HG03280 (cell line): ENCODE measurements around the gene TRIM14.

Experiments
- ATAC-seq: cut with Tn5 transposase; IDR thresholded peaks from one replicate; pipeline ENCODE4 v1.9.1; 2021; ENCODE audit warnings: mild to moderate bottlenecking, moderate library complexity; ENCODE audit not compliant: unreplicated experiment

Gene TRIM14, protein sequence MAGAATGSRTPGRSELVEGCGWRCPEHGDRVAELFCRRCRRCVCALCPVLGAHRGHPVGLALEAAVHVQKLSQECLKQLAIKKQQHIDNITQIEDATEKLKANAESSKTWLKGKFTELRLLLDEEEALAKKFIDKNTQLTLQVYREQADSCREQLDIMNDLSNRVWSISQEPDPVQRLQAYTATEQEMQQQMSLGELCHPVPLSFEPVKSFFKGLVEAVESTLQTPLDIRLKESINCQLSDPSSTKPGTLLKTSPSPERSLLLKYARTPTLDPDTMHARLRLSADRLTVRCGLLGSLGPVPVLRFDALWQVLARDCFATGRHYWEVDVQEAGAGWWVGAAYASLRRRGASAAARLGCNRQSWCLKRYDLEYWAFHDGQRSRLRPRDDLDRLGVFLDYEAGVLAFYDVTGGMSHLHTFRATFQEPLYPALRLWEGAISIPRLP

GRCh38 chr9:98118640-98119601, at the start of gene TRIM14:
TSS of gene TRIM14 (minus strand) at chr9:98119222. CDS start at chr9:98119188, 34 bp downstream.
- ATAC-seq, result peak; percentile 59

DNA sequence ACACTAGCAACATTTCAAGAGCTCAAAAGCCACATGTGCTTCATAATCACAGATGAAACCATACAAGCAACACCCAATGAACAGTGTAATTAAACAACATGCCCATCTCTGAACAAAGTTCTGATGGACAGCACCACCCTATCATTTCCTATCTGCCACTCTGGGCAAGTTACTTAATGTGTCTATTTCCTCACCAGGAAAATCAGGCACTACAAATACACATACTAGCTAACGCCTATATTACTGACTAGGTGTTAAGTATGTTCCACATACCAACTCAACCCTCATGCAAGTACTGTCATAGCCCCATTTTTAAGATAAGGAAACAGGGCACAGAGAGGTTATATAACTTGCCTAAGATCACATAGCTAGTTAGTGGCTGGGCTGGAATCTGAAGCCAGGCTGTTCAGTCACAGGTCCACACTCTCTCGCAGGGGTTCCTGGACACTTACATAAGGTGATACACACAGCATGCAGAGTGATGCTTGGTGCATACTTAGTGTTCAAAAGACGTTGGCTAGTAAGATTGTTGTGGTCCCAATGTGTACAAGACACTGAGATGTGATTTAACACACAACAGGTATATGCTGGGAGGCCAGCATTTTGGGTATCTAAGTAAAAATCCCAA, 49.2 kb upstream of the TRIM14 start:
- ATAC-seq, result no peak

- ATAC-seq, result no peak
Observed at GRCh38 chr9:98164912-98165311, 45.9 kb upstream of the TRIM14 start.

DNA sequence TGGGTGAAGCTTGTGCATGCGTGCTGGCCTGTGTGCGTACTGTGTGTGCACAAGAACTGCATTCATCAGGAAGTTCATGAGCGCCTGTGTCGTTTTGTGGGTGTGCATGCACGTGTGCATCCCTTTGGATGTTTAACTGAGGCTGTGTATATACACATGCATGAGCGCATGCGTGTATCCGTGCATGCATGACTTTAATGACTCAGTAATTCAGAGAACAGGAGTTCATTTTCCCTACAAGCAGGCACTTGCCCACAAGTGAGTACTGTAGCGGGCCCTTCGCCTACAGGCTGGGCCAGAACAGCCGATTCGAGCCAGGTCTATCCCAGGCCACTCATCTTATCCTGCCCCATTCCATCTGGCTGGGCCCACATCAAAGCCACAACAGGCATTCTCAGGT, 43.6 kb upstream of the TRIM14 start:
- no peak for ATAC-seq

- no peak for ATAC-seq
Observed at GRCh38 chr9:98161851-98162250, 42.8 kb upstream of the TRIM14 start.

GRCh38 chr9:98159790-98160189, 40.8 kb upstream of the TRIM14 start:
- ATAC-seq, result no peak

- ATAC-seq, result no peak
Observed at GRCh38 chr9:98159301-98159700, 40.3 kb upstream of the TRIM14 start.

GRCh38 chr9:98158071-98158831, 39.2 kb upstream of the TRIM14 start:
- no peak for ATAC-seq

GRCh38 chr9:98157372-98157771, 38.4 kb upstream of the TRIM14 start:
- ATAC-seq, result no peak

DNA sequence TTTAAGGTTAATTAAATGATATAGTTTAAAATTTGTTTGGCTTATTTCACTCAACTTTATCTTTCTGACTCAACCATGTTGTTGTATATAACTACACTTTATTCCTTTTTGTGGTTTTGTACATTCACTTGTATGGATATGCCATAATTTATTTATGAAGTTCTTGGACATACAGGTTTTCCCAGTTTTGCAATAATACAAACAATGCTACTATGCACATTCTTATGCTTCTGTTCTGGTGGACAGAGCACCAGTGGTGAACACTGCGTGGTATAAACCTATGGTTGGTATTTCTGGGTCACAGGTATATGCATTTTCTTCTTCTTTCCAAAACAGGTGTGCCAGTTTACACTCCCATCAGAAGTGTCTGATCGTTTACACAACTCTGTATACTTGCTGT, 35.7 kb upstream of the TRIM14 start:
- ATAC-seq, result no peak

- ATAC-seq, result no peak
Observed at GRCh38 chr9:98152526-98152925, 33.5 kb upstream of the TRIM14 start.

DNA sequence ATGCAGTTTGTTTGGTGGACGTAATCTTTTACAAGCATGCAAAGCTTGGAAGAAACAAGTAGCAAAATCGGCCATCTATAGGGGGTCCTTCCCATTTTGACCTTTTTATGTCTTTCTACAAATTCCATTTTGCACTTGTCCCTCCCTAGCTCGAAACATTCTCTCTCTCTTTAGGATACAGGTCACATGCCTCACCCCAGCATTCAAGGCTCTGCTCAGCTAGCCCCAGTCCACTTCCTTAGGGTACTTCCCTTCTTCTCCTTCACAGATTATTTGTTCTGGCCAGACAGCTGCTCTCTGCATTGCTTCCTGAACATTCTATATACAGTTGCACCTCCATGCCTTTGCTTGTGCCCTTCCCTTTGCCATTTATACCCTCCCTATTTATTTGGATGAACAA, 31.7 kb upstream of the TRIM14 start:
- no peak for ATAC-seq

GRCh38 chr9:98150164-98150563, 31.1 kb upstream of the TRIM14 start:
- ATAC-seq, result no peak

GRCh38 chr9:98149422-98149821, 30.4 kb upstream of the TRIM14 start:
- no peak for ATAC-seq

- ATAC-seq, result no peak
Observed at GRCh38 chr9:98148486-98148885, 29.5 kb upstream of the TRIM14 start.

DNA sequence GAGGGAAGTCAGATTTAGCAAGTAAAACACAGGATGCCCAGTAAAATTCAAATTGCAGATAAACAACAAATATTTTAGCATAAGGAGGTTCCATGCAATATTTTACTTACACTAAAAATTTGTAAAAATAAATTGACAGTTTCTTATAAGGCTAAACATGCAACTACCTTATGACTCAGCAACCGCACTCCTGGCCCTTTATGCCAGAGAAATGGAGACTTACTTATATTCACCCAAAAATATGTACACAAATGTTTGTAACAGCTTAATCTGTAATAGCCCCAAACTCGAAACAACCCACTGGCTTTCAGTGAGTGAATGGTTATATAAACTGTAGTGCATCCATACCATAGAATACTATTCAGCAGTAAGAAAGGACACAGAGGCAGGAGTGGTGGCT, 28.6 kb upstream of the TRIM14 start:
- ATAC-seq, result no peak

DNA sequence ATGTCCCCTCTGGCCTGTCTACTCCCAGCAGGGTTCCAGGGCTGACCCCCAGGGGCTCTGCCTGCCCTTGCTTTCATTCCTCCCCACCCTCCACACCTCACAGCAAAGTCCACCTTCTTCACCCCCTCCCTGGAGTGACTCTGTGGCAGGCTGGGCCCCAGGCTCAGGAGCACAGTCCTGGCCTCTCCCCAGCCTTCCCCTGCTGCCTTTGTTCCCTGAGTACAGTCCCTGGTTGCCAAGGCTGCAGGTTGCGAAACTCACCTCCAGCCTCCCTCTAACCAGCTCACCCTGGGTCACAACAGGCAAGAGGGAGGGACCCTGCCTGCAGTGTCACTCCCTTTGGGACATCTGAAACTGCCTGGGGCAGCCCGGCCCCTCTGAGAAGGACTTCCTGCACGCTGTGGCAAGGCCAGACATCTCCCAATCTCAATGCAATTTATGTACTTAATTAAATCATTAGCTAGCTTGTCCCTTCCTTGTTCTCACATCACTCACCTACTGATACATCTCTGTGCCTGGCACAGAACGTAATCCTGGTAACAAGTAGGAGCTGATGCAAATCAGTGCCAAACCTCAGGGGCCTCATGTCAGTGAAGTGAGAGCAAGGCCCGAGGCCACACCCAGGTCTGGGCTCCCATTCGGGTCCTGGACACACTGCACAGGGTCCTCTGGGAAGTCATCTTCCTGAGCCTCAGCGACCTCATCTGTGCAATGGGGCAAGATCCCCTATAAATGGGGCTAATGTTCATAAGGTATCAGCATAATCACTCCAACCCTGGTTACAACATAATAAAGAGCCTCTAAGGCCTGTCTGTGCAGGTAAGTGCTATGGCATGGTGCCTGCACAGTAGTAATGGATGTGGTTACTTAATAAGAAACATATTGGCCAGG, 27.3 kb upstream of the TRIM14 start:
- no peak for ATAC-seq

DNA sequence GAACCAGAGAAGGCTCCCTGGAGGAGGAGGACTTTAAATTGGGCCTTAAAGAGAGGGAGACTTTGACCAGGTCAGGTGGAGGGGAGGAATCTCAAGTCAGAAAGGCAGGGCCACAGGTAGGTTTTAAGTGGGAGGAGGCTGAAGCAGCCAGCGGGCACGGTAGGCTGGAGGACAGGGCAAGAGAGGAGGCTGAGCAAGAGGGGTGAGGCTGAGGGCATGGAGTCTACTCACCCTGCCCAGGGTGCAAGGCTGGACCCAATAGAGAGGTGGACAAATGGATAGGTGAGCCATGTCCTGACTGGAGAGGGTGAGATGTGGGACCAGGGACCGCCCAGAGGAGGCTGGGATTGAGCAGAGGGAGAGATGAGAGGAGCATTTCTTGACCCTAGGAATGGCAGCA, 25.6 kb upstream of the TRIM14 start:
- no peak for ATAC-seq

DNA sequence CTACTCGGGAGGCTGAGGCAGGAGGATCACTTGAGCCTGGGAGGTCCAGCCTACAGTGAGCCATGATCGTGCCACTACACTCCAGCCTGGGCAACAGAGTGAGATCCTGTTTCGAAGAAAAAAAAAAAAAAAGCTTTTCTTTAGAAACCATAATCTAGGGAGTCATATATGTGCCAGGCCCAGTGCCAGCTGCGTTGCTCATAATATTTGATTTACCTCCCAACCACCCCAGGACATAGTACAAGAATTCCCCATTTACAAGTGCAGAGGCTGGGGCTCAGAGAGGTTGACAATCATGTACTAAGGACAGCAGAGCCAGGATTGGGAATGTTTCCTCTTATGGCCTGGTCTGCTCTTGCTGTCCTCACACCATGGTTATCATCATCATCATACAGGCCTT, 25.1 kb upstream of the TRIM14 start:
- no peak for ATAC-seq
